Inferior parietal cortex (tissue), 1 donor: ENCODE measurements around the gene STX18.

Experiments used
- DNase-seq: peaks from one replicate; pipeline ENCODE4 v3.0.0-alpha.2; 2016; ENCODE audit errors: extremely low spot score

STX18 gene

DNA sequence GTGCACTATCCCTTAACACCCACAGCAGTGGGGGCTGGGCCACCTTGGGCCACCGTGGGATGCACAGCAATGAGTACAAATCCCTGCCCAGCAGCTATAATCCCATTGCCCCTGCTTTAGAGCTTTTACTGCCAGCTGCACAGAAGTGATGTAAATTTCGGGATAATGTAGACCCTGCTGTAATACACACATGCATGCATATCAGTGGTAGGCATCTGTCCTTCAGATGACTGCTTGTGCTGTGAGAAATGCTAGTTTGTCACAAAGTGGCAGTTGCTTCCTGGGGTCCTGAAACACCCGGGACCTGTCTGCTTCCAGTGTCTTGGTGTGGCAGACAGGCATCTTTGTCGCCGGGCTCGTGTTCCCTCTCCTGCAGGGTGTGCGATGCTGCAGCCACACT, 140.8 kb downstream of the STX18 start:
- DNase-seq, result no peak

GRCh38 chr4:4398430-4398829, 143.4 kb downstream of the STX18 start:
- DNase-seq, result no peak

- no peak for DNase-seq
Observed at GRCh38 chr4:4397441-4397819, 144.4 kb downstream of the STX18 start.

DNA sequence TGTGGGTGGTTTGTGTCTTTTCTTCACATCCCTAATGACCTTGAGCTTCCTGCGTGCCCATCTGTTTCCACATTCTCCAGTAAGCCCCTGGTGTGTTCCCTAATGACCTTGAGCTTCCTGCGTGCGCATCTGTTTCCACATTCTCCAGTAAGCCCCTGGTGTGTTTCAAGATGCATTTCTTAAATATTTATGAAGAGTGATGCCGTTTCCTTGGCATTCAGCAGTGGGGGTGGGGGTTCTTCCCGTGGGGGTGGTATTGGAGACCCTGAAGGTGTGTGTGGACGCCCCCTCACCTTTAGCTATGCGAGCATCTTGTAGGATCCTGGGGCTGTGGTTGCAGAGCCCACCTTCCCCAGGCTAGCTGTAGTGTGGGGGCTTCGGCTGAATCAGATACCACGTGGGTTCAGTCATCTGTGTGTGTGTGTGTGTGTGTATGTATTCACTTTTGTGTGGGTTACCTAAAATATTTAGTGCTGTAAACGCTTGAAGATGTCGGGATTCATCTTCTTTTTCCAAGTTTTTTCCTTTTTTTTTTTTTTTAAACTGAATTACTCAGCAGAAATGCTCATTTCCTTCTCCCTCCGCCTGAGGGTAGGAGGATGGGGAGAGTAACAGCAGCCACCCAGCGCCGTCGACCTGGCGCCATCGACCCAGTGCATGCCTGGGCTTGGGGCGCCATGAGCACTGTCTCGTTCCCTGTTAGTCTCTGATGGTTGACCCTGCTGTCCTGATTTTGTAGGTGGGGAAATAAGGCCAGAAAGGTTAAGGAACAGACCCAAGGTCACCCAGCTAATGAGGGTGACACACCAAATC, 145.0 kb downstream of the STX18 start:
- no peak for DNase-seq

DNA sequence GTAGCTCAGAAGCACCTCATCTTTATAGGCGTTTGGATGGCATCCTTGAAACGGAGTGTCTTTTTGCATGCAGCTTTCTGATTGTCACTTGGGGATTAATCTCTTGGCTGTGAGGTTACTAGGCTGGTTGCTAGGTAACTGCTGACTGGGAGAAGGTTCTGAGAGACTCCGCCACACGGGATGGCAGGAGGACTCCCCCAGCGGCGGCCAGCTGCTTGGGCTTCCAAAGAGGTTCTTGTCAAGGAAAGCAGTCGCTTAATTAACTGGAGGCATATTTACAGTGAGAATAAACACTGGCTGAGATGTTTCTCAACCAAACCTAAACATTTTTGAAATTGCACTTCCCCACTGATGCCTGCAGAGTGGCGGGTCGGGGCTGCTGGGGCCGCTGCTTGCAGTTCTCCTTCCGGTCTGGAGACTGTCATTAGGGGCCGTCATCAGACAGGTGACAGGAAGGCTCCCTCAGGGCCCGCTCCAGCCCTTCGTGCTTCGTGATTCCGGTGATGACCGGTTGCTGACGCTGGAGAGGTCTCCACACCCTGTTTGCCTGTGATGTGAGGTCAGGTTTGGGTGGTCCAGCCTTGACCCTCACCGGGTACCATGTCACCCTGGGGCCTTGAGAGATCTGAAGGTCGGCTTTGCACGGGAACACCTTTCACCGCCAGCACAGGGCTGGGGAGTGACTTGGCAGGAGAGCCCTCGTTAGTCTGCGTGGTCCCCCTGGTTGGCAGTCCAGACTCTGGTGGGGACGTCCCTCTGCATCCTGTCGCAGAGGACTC, 145.8 kb downstream of the STX18 start:
- peak; percentile 63 for DNase-seq

DNA sequence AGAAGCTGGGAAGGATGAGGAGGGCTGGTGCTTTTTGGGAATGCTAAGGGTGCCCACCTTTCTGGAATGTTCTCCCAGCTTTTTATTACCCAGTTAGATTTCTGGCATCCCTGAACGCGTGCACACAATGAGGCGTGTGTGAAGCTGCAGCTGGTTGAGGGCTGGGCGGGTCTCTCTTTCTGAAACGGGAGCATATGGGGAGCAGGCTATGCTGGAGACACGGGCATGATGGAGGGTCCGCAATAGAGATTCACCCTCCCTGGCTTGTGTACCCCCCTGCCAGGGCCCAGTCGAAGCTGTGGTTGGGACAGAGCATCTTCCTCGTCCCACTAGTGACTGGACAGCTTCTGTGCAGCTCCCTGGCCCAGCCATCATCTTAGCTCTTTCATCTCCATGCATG, 146.5 kb downstream of the STX18 start:
- no peak for DNase-seq

- DNase-seq, result no peak
Observed at GRCh38 chr4:4394644-4395043, 147.2 kb downstream of the STX18 start.

GRCh38 chr4:4392501-4393183, 149.2 kb downstream of the STX18 start:
- DNase-seq, result no peak

- no peak for DNase-seq
Observed at GRCh38 chr4:4391866-4392265, 150.0 kb downstream of the STX18 start.

DNA sequence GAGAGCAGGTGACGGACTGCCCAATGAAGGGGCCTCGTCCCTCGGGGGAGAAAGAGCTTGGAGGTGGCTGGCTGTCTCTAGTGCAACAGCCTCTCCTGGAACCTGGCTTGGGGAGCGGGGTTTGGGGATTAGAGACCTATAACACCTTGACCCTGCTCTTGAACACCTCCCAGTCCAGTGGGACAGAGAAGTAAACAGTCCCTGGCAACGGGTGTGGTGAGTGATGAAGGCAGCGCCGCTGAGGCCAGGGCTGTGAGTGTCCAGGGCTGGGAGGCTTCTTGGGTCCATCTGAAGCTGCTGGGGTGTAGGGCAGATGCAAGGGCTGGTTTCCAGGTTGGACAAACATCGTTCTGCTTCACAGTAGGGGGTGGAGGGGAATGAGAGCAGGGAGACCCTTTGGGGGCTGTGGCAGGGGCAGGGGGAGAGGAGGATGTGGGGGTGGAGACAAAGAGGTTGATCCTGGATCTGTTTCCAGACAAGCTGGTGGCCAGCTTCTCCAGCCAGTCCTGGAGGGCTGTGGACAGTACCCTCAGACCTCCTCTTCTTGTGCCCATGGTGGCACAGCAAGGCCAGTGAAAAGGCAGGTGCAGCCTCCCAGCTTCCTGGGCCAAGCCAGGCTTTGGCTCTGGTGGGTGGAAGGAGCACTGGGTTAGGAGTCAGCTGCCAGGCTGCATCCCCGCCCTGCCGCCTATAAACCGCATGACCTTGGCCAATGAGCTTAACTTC, 151.2 kb downstream of the STX18 start:
- DNase-seq, result no peak

- DNase-seq, result no peak
Observed at GRCh38 chr4:4390046-4390445, 151.8 kb downstream of the STX18 start.

- DNase-seq, result no peak
Observed at GRCh38 chr4:4388836-4389575, 152.8 kb downstream of the STX18 start.

GRCh38 chr4:4388311-4388790, 153.5 kb downstream of the STX18 start:
- DNase-seq, result no peak

DNA sequence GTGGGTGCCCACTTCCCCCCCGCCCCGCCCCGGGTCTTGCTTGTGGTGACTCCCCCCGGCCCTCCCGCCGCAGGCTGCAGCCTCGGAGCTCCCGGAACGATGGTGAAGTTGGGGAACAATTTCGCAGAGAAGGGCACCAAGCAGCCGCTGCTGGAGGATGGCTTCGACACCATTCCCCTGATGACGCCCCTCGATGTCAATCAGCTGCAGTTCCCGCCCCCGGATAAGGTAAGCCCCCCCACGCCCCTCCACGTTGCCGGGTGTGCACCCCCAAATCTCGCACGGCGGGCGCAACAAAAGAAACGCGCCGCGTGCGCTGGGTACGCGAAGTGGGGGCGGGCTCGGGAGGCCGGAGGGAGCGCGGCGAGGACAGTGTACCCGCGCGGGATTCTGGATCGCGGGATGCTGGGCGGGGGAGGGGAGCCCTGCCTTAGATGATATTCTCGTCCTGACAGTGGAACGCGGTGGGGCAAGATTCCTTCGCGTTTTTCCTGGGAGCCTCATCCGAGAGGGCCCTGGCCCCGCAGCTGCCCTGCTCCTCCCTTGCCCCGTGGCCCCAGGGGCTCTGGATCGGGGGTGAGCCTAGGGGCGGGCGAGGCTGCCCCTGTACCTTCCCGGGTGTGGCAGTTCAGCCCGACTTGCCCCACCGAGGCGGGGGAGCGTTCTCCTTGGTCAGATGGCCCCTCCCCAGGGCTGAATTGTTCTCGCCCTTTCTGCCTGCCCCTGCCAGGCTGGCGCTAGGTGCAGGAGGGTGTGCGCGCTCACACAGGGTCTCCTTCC, 154.1 kb downstream of the STX18 start:
- DNase-seq, result no peak

DNA sequence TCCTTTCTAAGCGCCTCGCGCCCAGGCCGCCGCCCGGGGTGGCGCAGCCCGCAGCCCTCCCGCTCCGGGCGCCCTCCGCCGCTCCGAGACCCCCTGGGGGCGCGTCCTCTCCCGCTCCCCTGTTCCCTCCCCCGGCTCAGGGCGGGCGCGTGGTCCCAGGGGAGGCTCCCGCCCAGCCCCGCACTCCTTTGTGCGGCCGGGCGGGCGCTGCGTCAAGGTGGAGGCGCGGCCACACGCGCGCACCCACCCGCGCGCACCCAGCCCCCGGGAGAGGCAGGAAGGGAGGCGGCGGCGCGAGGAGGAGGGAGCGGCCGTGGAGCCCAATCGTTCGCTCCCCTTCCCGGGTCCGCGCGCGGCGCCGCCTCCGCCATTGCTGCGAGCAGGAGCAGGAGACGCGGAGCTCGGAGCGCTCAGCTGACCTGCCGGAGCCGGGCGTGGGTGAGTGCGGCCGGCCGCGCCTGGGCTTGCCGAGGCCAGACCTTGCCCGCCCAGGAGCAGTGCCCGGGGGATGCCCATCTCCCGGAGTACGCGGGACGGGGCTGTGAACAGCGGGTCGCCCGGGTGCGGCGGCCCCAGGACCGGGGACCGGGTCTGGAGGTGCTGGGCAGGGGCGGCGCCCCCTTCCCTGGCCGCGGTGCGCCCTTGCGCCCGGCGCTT, 155.0 kb downstream of the STX18 start, which contains the start of gene NSG1:
Gene NSG1 (plus strand): TSS at position 367 of the 657 bp plus-strand sequence. CDS start 528 bp downstream, outside the sequence.
- peak; percentile 38 for DNase-seq

GRCh38 chr4:4386296-4386735, 155.5 kb downstream of the STX18 start:
- DNase-seq, result no peak

DNA sequence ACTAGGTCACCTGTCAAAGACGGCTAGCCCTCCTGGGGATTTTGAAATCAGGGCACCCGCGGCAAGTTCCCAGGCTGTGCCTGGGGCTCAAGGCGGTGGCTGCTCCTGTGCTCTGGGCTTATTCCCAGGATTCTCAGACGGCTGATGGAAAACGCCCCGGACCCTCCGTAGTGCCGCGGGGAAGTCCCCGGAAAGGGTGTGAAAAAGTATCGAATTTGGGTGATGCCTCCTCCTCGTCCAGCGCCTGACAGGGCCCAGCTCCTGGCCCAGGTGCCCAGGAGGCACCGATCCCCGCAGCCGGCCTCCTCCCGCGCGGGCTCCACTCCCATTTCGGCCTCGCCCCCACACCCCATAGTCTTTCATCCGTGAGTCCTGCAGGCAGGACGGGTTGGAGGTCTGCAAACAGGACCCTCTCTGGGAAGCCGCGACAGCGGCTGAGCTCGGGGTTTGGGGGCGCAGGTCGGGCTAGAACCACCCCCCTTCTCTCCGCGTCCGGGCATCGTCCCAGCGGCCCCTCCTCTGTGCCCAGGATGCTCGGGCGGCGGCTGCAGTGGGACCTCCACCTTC, 156.0 kb downstream of the STX18 start:
- no peak for DNase-seq

DNA sequence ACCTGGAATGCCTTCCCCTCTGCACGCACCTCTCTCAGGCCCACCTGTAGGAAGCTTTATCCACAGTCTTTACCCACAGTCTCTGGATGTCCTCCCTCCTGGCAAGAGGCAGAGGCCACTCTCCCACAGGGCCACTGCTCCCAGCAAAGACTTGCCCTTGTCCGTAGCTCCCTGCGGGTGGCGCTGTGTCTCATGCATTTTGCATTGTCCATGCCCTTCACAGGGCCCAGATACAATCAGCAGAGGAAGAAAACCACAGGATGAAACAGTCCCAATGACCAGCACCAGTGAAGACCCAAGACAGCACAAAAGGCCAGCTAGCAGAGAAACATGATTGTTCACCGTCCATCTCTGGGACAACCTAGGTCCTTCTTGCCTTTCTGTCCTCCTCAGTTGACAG, 157.0 kb downstream of the STX18 start:
- DNase-seq, result no peak

GRCh38 chr4:4383085-4383484, 158.8 kb downstream of the STX18 start:
- no peak for DNase-seq
